CD14-positive monocyte (primary cell): Measurements from ENCODE around the gene MDK. TPM values are rescaled to one million over a fixed set of nuclear protein-coding genes. Genes with fewer than 3 reads are reported as not detected.
A peak's percentile ranks its signal among the peaks of the same experiment; 100 is the strongest.

Experiments used
- DNase-seq, 3 donors: peaks; one replicate each; pipeline ENCODE4 v3.0.0-alpha.2; 2011 to 2022
- H2AFZ ChIP-seq: 2 replicates; pipeline ENCODE4 v1.6.0; 2012; ENCODE audit warnings: mild to moderate bottlenecking, low read depth, low read length, inconsistent platforms; ENCODE audit not compliant: insufficient read depth, poor library complexity, severe bottlenecking
- H3K27ac ChIP-seq, 2 donors: 1 replicate in 1 of 2; 2 replicates in 1 of 2; pipeline ENCODE4 v1.5.1; 2012 to 2013; ENCODE audit warnings: low read length in 2 of 2, control low read depth in 1 of 2, inconsistent platforms in 1 of 2, low read depth in 1 of 2, mild to moderate bottlenecking in 1 of 2
- H3K27me3 ChIP-seq, 2 donors: one replicate each; pipeline versions ENCODE4 v1.6.0 to v1.6.1; 2011 to 2013; ENCODE audit warnings: low read length in 2 of 2; ENCODE audit not compliant: control insufficient read depth in 2 of 2, insufficient read depth in 2 of 2
- H3K36me3 ChIP-seq, 2 donors: replicated peaks in 1 of 2; 1 replicate in 1 of 2; 2 replicates in 1 of 2; pipeline versions ENCODE4 v1.5.1 to v1.6.1; 2012 to 2013; ENCODE audit warnings: low read length in 2 of 2, control low read depth in 1 of 2, inconsistent platforms in 1 of 2, mild to moderate bottlenecking in 1 of 2; ENCODE audit not compliant: insufficient read depth in 2 of 2, control insufficient read depth in 1 of 2
- H3K4me1 ChIP-seq, 2 donors: 1 replicate in 1 of 2; 2 replicates in 1 of 2; pipeline versions ENCODE4 v1.5.1 to v1.6.1; 2012 to 2013; ENCODE audit warnings: low read length in 2 of 2, control low read depth in 1 of 2, inconsistent platforms in 1 of 2, mild to moderate bottlenecking in 1 of 2, moderate library complexity in 1 of 2; ENCODE audit not compliant: insufficient read depth in 2 of 2, control insufficient read depth in 1 of 2
- H3K4me2 ChIP-seq: replicated peaks from 2 replicates; pipeline ENCODE3; 2012; ENCODE audit warnings: low read length, moderate library complexity, mild to moderate bottlenecking; ENCODE audit not compliant: poor library complexity, severe bottlenecking; ENCODE audit errors: extremely low read depth
- H3K4me3 ChIP-seq, 3 experiments: fragments of 200-600 bp in 1 of 3; sonication (generic) in 1 of 3; replicated peaks in 1 of 3; 1 replicate in 2 of 3; 2 replicates in 1 of 3; pipeline ENCODE4 v1.5.1; 2011 to 2013; ENCODE audit warnings: low read length in 3 of 3, mild to moderate bottlenecking in 3 of 3, control low read depth in 2 of 3, low read depth in 2 of 3, inconsistent platforms in 1 of 3, moderate library complexity in 1 of 3
- H3K79me2 ChIP-seq: 2 replicates; pipeline ENCODE4 v1.6.0; 2012; ENCODE audit warnings: mild to moderate bottlenecking, control low read depth, inconsistent platforms, low read length, moderate library complexity; ENCODE audit not compliant: insufficient read depth
- H3K9ac ChIP-seq: 2 replicates; pipeline ENCODE4 v1.6.0; 2017; ENCODE audit warnings: low read length, mild to moderate bottlenecking; ENCODE audit not compliant: insufficient read depth, poor library complexity, severe bottlenecking
- H3K9me3 ChIP-seq, 2 donors: replicated peaks in 1 of 2; 1 replicate in 1 of 2; 2 replicates in 1 of 2; pipeline versions ENCODE4 v1.5.1 to v1.6.1; 2012 to 2013; ENCODE audit warnings: low read length in 2 of 2, control low read depth in 1 of 2; ENCODE audit not compliant: control insufficient read depth in 1 of 2, insufficient read depth in 1 of 2
- H4K20me1 ChIP-seq: 2 replicates; pipeline ENCODE4 v1.6.0; 2012; ENCODE audit warnings: mild to moderate bottlenecking, low read length, control low read depth, moderate library complexity; ENCODE audit not compliant: insufficient read depth
- H3K27ac Mint-ChIP-seq, 7 donors: one replicate each; pipeline ENCODE4 v1.8.0; 2020; ENCODE audit warnings: mild to moderate bottlenecking in 7 of 7, mixed read lengths in 7 of 7, moderate library complexity in 6 of 7, inconsistent platforms in 2 of 7
- H3K27me3 Mint-ChIP-seq, 3 donors: one replicate each; pipeline ENCODE4 v1.8.0; 2021 to 2022; ENCODE audit warnings: low read depth in 3 of 3, mild to moderate bottlenecking in 3 of 3, mixed read lengths in 3 of 3, moderate library complexity in 3 of 3, inconsistent platforms in 1 of 3
- H3K36me3 Mint-ChIP-seq, 2 donors: one replicate each; pipeline ENCODE4 v1.8.0; 2020; ENCODE audit warnings: mixed read lengths in 2 of 2, inconsistent platforms in 1 of 2, mild to moderate bottlenecking in 1 of 2
- H3K4me1 Mint-ChIP-seq: one replicate; pipeline ENCODE4 v1.8.0; 2020; ENCODE audit warnings: mild to moderate bottlenecking, mixed read lengths
- H3K4me3 Mint-ChIP-seq, 2 donors: one replicate each; pipeline ENCODE4 v1.8.0; 2020; ENCODE audit warnings: mild to moderate bottlenecking in 2 of 2, mixed read lengths in 2 of 2, moderate library complexity in 1 of 2
- H3K9me3 Mint-ChIP-seq, 7 donors: one replicate each; pipeline ENCODE4 v1.8.0; 2020 to 2022; ENCODE audit warnings: mixed read lengths in 7 of 7, mild to moderate bottlenecking in 6 of 7, moderate library complexity in 6 of 7, inconsistent platforms in 2 of 7
- WGBS: methylation state at CpG from one replicate; pipeline ENCODE4 v1.1.5; 2013; ENCODE audit warnings: missing lambda C conversion rate; ENCODE audit not compliant: insufficient coverage; 5-methylcytosine and 5-hydroxymethylcytosine counted together
- intact Hi-C, 2 donors: fragments of 100-400 bp; cut with micrococcal nuclease; formaldehyde crosslinking; loops; one replicate each; pipeline versions ENCODE4 v1.15.0 to v1.15.1; 2023
- polyA plus RNA-seq, 3 donors: library from polyadenylated mRNA; depleted of rRNA in 1 of 3; unstranded in 2 of 3; stranded (reverse) in 1 of 3; fragments of 300-500 nt in 2 of 3; fragments of >200 nt in 1 of 3; fragmentation: Illumina TruSeq in 2 of 3; gene quantifications; 1 replicate in 2 of 3; 2 replicates in 1 of 3; pipeline ENCODE4 v1.2.3, GENCODE V29; 2012 to 2021
- TF ChIP-seq, protein P1 (sequence below): fragments of 200-600 bp; IDR thresholded peaks from one replicate; pipeline ENCODE4 v1.8.0; 2022; ENCODE audit warnings: antibody characterized with exemption, mild to moderate bottlenecking

MDK gene
- polyA plus RNA-seq, 3 donors: 2.8 TPM; not detected in 2

DNA sequence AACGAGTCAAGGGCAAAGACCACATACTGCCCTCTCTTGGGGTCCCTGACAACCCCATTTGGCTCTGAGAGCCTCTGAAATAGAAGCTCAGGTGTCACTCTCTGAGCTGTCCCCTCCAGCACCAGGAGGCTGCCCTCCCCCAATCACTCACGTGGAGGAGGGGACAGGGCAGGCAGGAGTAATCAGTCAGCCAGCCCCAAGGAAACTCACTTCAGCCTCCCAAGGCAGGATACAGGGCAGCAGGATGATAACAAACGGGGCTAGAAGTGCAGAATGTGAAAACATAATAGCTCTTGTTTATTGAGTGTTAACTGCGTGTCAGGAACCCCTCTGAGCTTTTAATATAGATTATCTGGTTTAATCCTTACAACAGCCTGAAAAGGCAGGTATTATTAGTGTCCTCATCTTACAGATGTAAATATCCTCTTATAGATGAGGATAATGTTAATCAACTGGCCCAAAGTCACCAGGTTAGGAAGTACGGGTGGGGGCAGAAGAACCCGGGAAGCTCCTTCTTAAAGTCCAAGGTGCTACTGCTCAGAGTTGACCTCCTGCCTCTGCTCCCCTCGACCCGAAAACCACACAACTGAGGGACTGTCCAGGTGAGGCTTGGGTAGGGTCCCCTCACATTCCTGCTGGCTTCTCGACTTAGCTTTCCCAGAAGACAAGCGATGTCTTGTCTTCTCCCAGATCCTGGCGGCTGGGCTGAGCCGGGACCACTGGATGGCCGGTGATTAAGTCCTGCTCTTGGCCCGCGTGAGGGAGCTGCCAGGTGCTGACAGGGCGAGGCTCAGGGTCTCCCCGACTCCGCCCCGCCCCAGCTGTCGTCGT lies 7.4 kb downstream of the MDK start:
- no peak overlapping the region for H3K9ac ChIP-seq
- 18% methylated on average over 19 of the region's 21 CpGs for WGBS
- no peaks in the 10 kb centered on the region for H3K79me2 ChIP-seq
- no peak overlapping the region for H3K4me2 ChIP-seq
- H3K9me3 ChIP-seq: peaks cover 3 to 21% of the 10 kb centered on the region in 2 donors
- H3K4me3 ChIP-seq: peak overlapping the region in 1 of 3 experiments; percentile 62
- H3K4me1 Mint-ChIP-seq: peaks cover 42% of the 10 kb centered on the region
- H3K4me3 Mint-ChIP-seq: peak overlapping the region in 1 of 2 donors; percentile 86
- H4K20me1 ChIP-seq: peaks cover 51% of the 10 kb centered on the region
- H3K27ac Mint-ChIP-seq: peak overlapping the region in 1 of 7 donors; percentile 20
- no peak overlapping the region for H3K27ac ChIP-seq
- intact Hi-C loops: loop anchor here (2.0 to 10.0 kb wide), 3 partner anchors 146 to 226 kb away; partner anchors contain the start of genes ATG13 (in 1 of the 2) and HARBI1 (in 1 of the 2)
- peaks cover 31 to 56% of the 10 kb centered on the region in 2 donors for H3K4me1 ChIP-seq
- peaks cover 42 to 65% of the 10 kb centered on the region in 2 donors for H3K27me3 ChIP-seq
- H3K9me3 Mint-ChIP-seq: peaks cover 0 to 21% (median 6%) of the 10 kb centered on the region in 7 donors
- DNase-seq: no peak
- TF ChIP-seq, protein P1, sequence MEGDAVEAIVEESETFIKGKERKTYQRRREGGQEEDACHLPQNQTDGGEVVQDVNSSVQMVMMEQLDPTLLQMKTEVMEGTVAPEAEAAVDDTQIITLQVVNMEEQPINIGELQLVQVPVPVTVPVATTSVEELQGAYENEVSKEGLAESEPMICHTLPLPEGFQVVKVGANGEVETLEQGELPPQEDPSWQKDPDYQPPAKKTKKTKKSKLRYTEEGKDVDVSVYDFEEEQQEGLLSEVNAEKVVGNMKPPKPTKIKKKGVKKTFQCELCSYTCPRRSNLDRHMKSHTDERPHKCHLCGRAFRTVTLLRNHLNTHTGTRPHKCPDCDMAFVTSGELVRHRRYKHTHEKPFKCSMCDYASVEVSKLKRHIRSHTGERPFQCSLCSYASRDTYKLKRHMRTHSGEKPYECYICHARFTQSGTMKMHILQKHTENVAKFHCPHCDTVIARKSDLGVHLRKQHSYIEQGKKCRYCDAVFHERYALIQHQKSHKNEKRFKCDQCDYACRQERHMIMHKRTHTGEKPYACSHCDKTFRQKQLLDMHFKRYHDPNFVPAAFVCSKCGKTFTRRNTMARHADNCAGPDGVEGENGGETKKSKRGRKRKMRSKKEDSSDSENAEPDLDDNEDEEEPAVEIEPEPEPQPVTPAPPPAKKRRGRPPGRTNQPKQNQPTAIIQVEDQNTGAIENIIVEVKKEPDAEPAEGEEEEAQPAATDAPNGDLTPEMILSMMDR: no peak
- H3K36me3 Mint-ChIP-seq: peaks cover 0 to 2% of the 10 kb centered on the region in 2 donors
- H3K36me3 ChIP-seq: no peaks in the 10 kb centered on the region
- peaks cover 65 to 90% (median 72%) of the 10 kb centered on the region in 3 donors for H3K27me3 Mint-ChIP-seq
- no peak overlapping the region for H2AFZ ChIP-seq

DNA sequence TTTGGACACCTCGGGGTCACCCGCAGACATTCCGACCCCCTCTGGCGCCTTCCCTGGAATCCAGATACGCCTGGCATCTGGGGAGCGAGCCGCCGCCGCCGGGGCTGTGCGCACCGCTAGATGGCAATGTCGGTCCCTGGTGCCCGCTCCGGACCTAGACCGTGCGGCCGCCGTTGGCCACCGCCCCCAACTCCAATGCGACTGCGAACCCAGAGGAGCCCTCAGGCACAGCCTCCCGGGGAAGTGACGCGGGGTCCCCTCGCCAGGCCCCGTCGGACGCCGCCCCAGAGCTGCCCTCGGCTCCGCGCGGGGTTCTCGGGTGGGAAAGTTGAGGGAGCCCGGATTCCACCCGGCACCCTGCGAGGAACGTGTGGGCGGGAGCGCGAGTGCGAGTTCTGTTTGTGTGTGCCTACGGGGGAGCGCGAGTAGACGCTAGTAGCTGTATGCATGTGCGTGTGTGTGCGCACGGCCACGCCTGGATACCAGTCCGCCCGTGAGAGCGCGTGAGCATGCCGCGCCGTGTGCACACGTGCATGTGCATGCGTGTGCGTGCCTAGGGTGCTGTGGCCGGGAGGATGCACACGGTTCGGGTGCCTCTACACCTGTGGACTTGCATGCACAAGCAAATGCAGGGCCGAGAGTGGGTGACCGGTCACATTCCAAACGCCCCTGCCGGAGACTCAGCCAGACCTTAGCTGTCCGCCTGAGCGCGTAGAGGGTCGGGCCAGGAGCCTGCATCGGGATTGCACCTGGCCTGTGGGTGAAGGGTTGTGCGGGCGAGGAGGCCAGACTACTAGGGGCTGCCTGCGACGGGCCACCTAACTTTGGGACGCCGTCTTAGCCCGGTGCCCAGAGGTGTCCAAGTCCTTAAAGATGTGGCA lies 8.2 kb downstream of the MDK start:
- H3K36me3 ChIP-seq: no peaks in the 10 kb centered on the region
- no peak overlapping the region for H3K9ac ChIP-seq
- Mint-ChIP-seq H3K27me3 (peaks cover 62 to 86% (median 73%) of the 10 kb centered on the region in 3 donors), H3K4me3 (peak overlapping the region; percentile 47 to 86), H3K27ac (no peak overlapping the region), H3K9me3 (peaks cover 0 to 23% (median 6%) of the 10 kb centered on the region in 7 donors), H3K36me3 (peaks cover 0 to 2% of the 10 kb centered on the region in 2 donors), H3K4me1 (peaks cover 42% of the 10 kb centered on the region)
- peak overlapping the region; percentile 67 for H3K4me2 ChIP-seq
- no peak overlapping the region for H3K27ac ChIP-seq
- TF ChIP-seq, protein P1: peak; percentile 89
- peaks cover 3 to 21% of the 10 kb centered on the region in 2 donors for H3K9me3 ChIP-seq
- DNase-seq: peak; percentile 38 to 54 (median 46)
- 2% methylated on average over 78 of the region's 80 CpGs for WGBS
- H3K4me1 ChIP-seq: peaks cover 31 to 56% of the 10 kb centered on the region in 2 donors
- H3K27me3 ChIP-seq: peaks cover 42 to 63% of the 10 kb centered on the region in 2 donors
- intact Hi-C loops: loop anchor here (2.0 to 10.0 kb wide), 3 partner anchors 145 to 225 kb away; partner anchors contain the start of genes ATG13 (in 1 of the 2) and HARBI1 (in 1 of the 2)
- H3K4me3 ChIP-seq: peak overlapping the region in 1 of 3 experiments; percentile 62
- H3K79me2 ChIP-seq: no peaks in the 10 kb centered on the region
- H2AFZ ChIP-seq: no peak overlapping the region
- H4K20me1 ChIP-seq: peaks cover 55% of the 10 kb centered on the region
